SIG-M5 (cell line): Measurements from ENCODE around the gene TMED6.
A peak's percentile ranks its signal among the peaks of the same experiment; 100 is the strongest.
"Not testable (repeated sequence)": the region's sequence is repeated elsewhere in the genome, so short reads cannot be mapped to it uniquely, and the experiment has no call there.

Source experiments
- DNase-seq: peaks from one replicate; lab custom pipeline; 2025; lab: John Stamatoyannopoulos, UW

Gene TMED6

GRCh38 chr16:69360070-69360469 is 8.5 kb upstream of the TMED6 start:
- not testable (repeated sequence) for DNase-seq

- no peak for DNase-seq
Measured at GRCh38 chr16:69350536-69351133, 951 bp downstream of the TMED6 start.

GRCh38 chr16:69349536-69349935 is 2.0 kb downstream of the TMED6 start:
- no peak for DNase-seq

GRCh38 chr16:69348222-69348621 is 3.4 kb downstream of the TMED6 start:
- no peak for DNase-seq

- no peak for DNase-seq
Measured at GRCh38 chr16:69346683-69347082, 4.9 kb downstream of the TMED6 start.

- no peak for DNase-seq
Measured at GRCh38 chr16:69345923-69346322, 5.7 kb downstream of the TMED6 start.

- no peak for DNase-seq
Measured at GRCh38 chr16:69344171-69344570, 7.4 kb downstream of the TMED6 start.

- no peak for DNase-seq
Measured at GRCh38 chr16:69340095-69340644, 11.4 kb downstream of the TMED6 start.

- DNase-seq: peak; percentile 86
Measured at GRCh38 chr16:69339289-69340094, 12.1 kb downstream of the TMED6 start, which contains the start of the genes COG8 and NIP7. TSS of gene COG8 (minus strand) at chr16:69339564. CDS start at chr16:69339552, 12 bp downstream. TSS of gene NIP7 (plus strand) at chr16:69339772. CDS start at chr16:69339830, 58 bp downstream.

- DNase-seq: no peak
Measured at GRCh38 chr16:69338557-69339288, 12.9 kb downstream of the TMED6 start.

- DNase-seq: no peak
Measured at GRCh38 chr16:69334696-69335095, 16.9 kb downstream of the TMED6 start.

- DNase-seq: no peak
Measured at GRCh38 chr16:69330286-69331109, 21.1 kb downstream of the TMED6 start, which contains the start of gene PDF. TSS of gene PDF (minus strand) at chr16:69330588. CDS start at chr16:69330570, 18 bp downstream.

- DNase-seq: no peak
Measured at GRCh38 chr16:69329369-69330285, 22.0 kb downstream of the TMED6 start.

- no peak for DNase-seq
Measured at GRCh38 chr16:69328854-69329316, 22.7 kb downstream of the TMED6 start.

- no peak for DNase-seq
Measured at GRCh38 chr16:69327585-69328310, 23.8 kb downstream of the TMED6 start.

GRCh38 chr16:69326172-69326873 is 25.3 kb downstream of the TMED6 start:
- DNase-seq: no peak

GRCh38 chr16:69325784-69326171 is 25.8 kb downstream of the TMED6 start:
- DNase-seq: no peak

- no peak for DNase-seq
Measured at GRCh38 chr16:69324585-69325253, 26.9 kb downstream of the TMED6 start.
